Kidney tubule cell (primary cell): ENCODE measurements around the gene ECE1.
"Not testable (repeated sequence)": the region's sequence is repeated elsewhere in the genome, so short reads cannot be mapped to it uniquely, and the experiment has no call there.

Source experiments
- DNase-seq: peaks from one replicate; pipeline ENCODE4 v3.0.0-alpha.2; 2018; ENCODE audit warnings: low spot score

Gene ECE1

GRCh38 chr1:21291184-21291583 lies 921 bp upstream of the ECE1 start:
- no peak for DNase-seq

- no peak for DNase-seq
These were observed 282 bp upstream of the ECE1 start for GRCh38 chr1:21290546-21290944.

GRCh38 chr1:21289127-21289526 lies 1.1 kb downstream of the ECE1 start:
- no peak for DNase-seq

- DNase-seq: no peak
These were observed 2.3 kb downstream of the ECE1 start for GRCh38 chr1:21287905-21288514.

- DNase-seq: not testable (repeated sequence)
These were observed 4.9 kb downstream of the ECE1 start for GRCh38 chr1:21285386-21285785.

GRCh38 chr1:21285055-21285372 lies 5.2 kb downstream of the ECE1 start:
- no peak for DNase-seq

- DNase-seq: no peak
These were observed 5.8 kb downstream of the ECE1 start for GRCh38 chr1:21284206-21285054.

GRCh38 chr1:21283524-21283923 lies 6.7 kb downstream of the ECE1 start:
- no peak for DNase-seq

GRCh38 chr1:21282020-21282419 lies 8.2 kb downstream of the ECE1 start:
- DNase-seq: not testable (repeated sequence)

GRCh38 chr1:21280482-21280881 lies 9.8 kb downstream of the ECE1 start:
- DNase-seq: no peak

GRCh38 chr1:21280011-21280471 lies 10.2 kb downstream of the ECE1 start:
- DNase-seq: no peak

GRCh38 chr1:21278860-21279845 lies 11.1 kb downstream of the ECE1 start:
- no peak for DNase-seq

- DNase-seq: no peak
These were observed 11.9 kb downstream of the ECE1 start for GRCh38 chr1:21278208-21278859.

GRCh38 chr1:21277180-21277579 lies 13.1 kb downstream of the ECE1 start:
- DNase-seq: no peak

GRCh38 chr1:21272540-21272939 lies 17.7 kb downstream of the ECE1 start:
- no peak for DNase-seq

- DNase-seq: no peak
These were observed 18.7 kb downstream of the ECE1 start for GRCh38 chr1:21271550-21271949.

GRCh38 chr1:21270086-21270689 lies 20.1 kb downstream of the ECE1 start:
- peak; percentile 65 for DNase-seq

GRCh38 chr1:21269461-21270085 lies 20.7 kb downstream of the ECE1 start:
- DNase-seq: no peak

- peak; percentile 71 for DNase-seq
These were observed 21.7 kb downstream of the ECE1 start for GRCh38 chr1:21268281-21269239.
